NB4 (cell line): ENCODE measurements around the gene MPV17.
"Not testable (repeated sequence)": the region's sequence is repeated elsewhere in the genome, so short reads cannot be mapped to it uniquely, and the experiment has no call there.

ENCODE experiments used
- DNase-seq: peaks from one replicate; pipeline ENCODE4 v3.0.0; 2010; ENCODE audit warnings: low read depth
- H3K4me3 ChIP-seq: one replicate; pipeline ENCODE4 v1.5.1; 2011; ENCODE audit warnings: mild to moderate bottlenecking, low read depth, low read length, moderate library complexity
- MYC ChIP-seq: IDR thresholded peaks from 2 replicates; pipeline ENCODE4 v1.6.1; 2011; ENCODE audit warnings: low read depth, low read length
- POLR2A ChIP-seq: IDR thresholded peaks from 2 replicates; pipeline ENCODE4 v1.6.1; 2011; ENCODE audit warnings: mild to moderate bottlenecking; ENCODE audit not compliant: insufficient read length; ENCODE audit errors: extremely low read depth
- TF ChIP-seq, protein P1 (sequence below): IDR thresholded peaks from 2 replicates; pipeline ENCODE4 v1.6.1; 2011; ENCODE audit warnings: low read depth, low read length
- TF ChIP-seq, protein P2 (sequence below): IDR thresholded peaks from one replicate; pipeline ENCODE4 v1.5.1; 2012; ENCODE audit warnings: low read depth, low read length

The MPV17 gene

DNA sequence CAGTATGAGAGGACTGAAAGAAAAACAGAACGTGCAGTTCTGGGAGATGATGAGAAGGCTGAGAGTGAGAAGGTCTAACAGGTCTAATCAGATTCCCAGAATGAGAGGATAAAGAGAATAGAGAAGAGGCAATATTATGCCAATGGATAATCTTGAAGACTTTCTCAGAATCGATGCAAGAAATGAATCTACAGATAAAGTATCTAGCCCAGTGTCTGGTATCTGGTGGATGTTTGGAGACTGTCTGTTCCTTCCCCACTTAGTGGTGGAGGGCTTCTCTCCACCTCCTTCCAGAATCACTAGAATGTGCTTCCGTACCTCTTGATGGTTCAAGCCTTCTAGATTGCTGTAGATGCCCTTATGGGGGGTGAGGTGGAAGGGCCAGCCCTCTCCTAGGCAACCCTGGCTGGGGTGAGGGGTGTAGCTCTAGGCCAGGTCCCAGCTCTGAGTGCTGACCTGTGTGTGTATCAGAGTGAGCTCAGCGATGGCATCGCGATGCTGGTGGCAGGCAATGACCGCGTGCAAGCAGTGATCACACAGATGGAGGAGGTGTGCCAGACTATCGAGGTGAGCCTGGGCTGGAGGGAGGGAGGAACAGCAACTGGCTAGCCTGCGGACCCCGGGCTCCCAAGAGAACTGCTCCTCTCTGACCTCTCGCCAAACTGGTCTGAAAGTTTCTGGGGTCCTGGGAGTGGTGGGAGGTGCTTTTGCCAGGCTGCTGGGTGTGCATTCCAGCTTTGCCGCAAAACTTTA is 18.2 kb downstream of the MPV17 start:
- DNase-seq: no peak
- no peak overlapping the region for H3K4me3 ChIP-seq
- TF ChIP-seq, protein P1, sequence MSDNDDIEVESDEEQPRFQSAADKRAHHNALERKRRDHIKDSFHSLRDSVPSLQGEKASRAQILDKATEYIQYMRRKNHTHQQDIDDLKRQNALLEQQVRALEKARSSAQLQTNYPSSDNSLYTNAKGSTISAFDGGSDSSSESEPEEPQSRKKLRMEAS: no peak
- TF ChIP-seq, protein P2, sequence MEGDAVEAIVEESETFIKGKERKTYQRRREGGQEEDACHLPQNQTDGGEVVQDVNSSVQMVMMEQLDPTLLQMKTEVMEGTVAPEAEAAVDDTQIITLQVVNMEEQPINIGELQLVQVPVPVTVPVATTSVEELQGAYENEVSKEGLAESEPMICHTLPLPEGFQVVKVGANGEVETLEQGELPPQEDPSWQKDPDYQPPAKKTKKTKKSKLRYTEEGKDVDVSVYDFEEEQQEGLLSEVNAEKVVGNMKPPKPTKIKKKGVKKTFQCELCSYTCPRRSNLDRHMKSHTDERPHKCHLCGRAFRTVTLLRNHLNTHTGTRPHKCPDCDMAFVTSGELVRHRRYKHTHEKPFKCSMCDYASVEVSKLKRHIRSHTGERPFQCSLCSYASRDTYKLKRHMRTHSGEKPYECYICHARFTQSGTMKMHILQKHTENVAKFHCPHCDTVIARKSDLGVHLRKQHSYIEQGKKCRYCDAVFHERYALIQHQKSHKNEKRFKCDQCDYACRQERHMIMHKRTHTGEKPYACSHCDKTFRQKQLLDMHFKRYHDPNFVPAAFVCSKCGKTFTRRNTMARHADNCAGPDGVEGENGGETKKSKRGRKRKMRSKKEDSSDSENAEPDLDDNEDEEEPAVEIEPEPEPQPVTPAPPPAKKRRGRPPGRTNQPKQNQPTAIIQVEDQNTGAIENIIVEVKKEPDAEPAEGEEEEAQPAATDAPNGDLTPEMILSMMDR: no peak
- no peak for TF ChIP-seq POLR2A
- TF ChIP-seq MYC: no peak

DNA sequence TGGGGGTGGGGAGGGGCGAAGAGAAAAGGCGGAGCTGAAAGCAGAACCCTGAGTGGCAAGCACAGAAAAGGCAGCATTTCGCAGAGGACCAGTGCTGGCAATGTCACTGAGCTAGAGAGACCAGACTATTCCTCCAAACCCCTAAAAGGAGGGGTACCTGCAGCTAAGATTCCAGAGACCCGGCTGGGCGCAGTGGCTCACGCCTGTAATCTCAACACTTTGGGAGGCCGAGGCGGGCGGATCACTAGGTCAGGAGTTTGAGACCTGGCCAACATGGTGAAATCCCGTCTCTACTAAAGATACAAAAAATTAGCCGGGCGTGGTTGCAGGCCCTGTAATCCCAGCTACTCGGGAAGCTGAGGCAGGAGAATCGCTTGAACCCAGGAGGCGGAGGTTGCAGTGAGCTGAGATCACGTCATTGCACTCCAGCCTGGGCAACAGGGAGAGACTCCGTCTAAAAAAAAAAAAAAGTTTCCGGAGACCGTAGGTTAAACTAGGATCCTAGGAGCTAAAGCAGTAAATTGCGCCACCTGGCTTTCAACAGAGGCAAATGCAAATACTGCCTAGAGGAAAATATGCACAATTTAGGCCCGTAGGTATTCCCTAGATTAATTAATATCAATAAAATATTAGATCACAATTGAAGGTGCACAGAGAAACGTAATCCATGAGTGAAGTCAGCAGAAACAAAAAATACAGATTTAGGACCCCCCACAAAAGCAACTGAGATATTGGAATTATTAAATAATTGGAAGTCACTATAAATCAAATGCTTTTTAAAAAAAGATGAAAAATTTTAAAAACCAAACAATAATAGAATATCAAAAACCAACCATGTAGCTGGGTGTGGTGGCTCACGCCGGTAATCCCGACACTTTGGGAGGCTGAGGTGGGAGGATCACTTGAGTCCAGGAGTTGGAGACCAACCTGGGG is 19.5 kb downstream of the MPV17 start:
- DNase-seq: peak; percentile 79
- no peak overlapping the region for H3K4me3 ChIP-seq
- TF ChIP-seq POLR2A (no peak), MYC (no peak)
- TF ChIP-seq, protein P2: peak; percentile 91
- TF ChIP-seq, protein P1: no peak

GRCh38 chr2:27300606-27301005 is 22.3 kb downstream of the MPV17 start:
- H3K4me3 ChIP-seq, DNase-seq: not testable (repeated sequence)

GRCh38 chr2:27298391-27299080 is 24.4 kb downstream of the MPV17 start:
- TF ChIP-seq, protein P1: no peak
- TF ChIP-seq MYC (no peak), POLR2A (no peak)
- TF ChIP-seq, protein P2: no peak
- no peak for DNase-seq
- no peak overlapping the region for H3K4me3 ChIP-seq

GRCh38 chr2:27297195-27297594 is 25.7 kb downstream of the MPV17 start:
- TF ChIP-seq, protein P2: no peak
- TF ChIP-seq, protein P1: no peak
- no peak for TF ChIP-seq POLR2A
- TF ChIP-seq MYC: no peak
- DNase-seq: no peak
- no peak overlapping the region for H3K4me3 ChIP-seq

GRCh38 chr2:27296481-27296880 is 26.4 kb downstream of the MPV17 start:
- no peak overlapping the region for H3K4me3 ChIP-seq
- DNase-seq: peak; percentile 46

More at GRCh38 chr2:27296481-27296880, 26.4 kb downstream of the MPV17 start:
- TF ChIP-seq, protein P2: no peak
- TF ChIP-seq POLR2A: no peak
- TF ChIP-seq, protein P1: no peak
- no peak for TF ChIP-seq MYC
